Measurements from ENCODE around the gene CTXN1.

DNA sequence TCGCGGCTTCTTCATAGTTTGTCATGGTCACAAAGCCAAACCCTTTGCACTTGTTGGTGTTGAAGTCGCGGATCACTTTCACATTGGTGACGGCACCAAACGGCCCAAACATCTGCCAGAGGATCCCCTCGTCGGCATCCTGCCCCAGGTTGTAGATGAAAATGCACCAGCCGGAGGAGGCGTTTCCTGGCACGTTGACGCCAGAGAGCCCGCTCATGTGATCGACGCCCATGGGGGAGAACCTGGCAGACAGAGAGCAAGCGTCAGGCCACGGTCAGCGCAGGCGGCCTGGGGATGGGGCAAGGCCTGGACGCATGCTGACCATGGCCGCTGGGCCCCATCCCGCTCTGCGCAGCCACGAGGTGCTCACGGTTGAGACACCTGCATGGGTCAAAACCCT is 37.6 kb upstream of the CTXN1 start:
- TF ChIP-seq GATA2 (IDR thresholded peaks at IDR 0.05; ENCODE audit: low read depth, low read length) (no peak), GATA3 (IDR thresholded peaks at IDR 0.05; ENCODE audit: low read depth, low read length) (no peak)
